ENCODE results near the gene PHTF2.
"Not testable (repeated sequence)": the region's sequence is repeated elsewhere in the genome, so short reads cannot be mapped to it uniquely, and the experiment has no call there.

PHTF2 gene

DNA sequence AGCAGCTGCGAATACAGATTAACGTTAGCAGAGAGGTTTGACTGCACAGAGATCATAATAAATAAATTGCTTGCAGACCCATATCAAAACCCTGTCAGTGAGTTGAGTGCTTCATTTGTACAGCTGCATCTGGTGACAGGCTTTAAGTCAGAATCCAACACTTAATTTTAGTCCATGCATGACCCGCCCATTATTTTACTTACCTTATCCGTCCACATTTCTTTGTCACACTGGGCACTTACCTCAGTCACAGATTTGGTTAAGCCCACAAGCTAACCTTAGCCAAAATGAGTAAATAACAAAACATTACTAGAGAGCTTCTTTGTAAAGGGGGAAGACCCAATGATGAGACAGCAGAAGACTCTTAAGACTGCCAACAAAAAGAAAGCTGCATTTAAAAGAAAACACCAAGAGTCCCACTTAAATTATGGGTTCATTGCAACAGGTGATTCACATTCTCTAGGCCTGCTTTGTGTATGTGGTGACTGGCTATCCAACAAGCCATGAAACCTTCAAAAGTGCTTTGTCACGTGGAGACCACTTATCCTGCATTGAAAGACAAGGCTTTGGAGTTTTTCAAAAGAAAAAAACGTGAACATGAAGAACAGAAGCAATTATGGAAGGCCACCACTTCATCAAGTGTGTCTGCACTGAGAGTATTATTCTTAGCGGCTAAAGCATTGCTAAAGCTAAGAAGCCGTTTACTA lies 32.2 kb downstream of the PHTF2 start:
- no peaks in the 10 kb centered on the region for H3K27me3 ChIP-seq (ENCODE audit: control insufficient read depth, insufficient read depth, low read length)
- H3K36me3 ChIP-seq (ENCODE audit: control insufficient read depth, insufficient read depth, low read length) = no peaks in the 10 kb centered on the region
- no peak overlapping the region for H3K9ac ChIP-seq (ENCODE audit: low read depth, low read length)
- no peaks in the 10 kb centered on the region for H3K9me3 ChIP-seq (ENCODE audit: control insufficient read depth, insufficient read depth, low read length)
- no peak overlapping the region for H3K4me3 ChIP-seq (ENCODE audit: low read depth, low read length)
- H3K4me1 ChIP-seq (ENCODE audit: control insufficient read depth, insufficient read depth, low read length) = peaks cover 10% of the 10 kb centered on the region
- H3K27ac ChIP-seq (ENCODE audit: low read depth, low read length) = no peak overlapping the region

DNA sequence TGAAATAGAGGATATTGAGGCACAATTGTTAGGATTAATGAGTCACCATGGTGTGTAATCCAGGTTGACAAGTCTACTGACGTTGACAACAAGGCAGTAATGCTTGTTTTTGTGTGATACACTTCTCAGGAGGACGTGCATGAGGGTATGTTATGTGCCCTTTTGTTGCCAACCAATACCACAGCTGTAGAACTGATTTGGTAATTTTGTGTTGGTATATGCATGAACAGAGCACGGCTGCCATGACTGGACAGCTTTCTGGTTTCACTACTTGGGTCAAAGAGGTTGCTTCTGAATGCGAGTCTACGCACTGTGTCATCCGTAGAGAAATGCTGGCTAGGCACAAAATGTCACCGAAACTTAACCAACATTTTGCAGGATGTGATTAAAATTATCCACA lies 32.9 kb downstream of the PHTF2 start:
- Histone ChIP-seq H3K4me1 (ENCODE audit: control insufficient read depth, insufficient read depth, low read length) (peaks cover 10% of the 10 kb centered on the region), H3K27ac (ENCODE audit: low read depth, low read length) (no peak overlapping the region), H3K9me3 (ENCODE audit: control insufficient read depth, insufficient read depth, low read length) (no peaks in the 10 kb centered on the region), H3K36me3 (ENCODE audit: control insufficient read depth, insufficient read depth, low read length) (no peaks in the 10 kb centered on the region), H3K4me3 (ENCODE audit: low read depth, low read length) (no peak overlapping the region), H3K9ac (ENCODE audit: low read depth, low read length) (no peak overlapping the region), H3K27me3 (ENCODE audit: control insufficient read depth, insufficient read depth, low read length) (no peaks in the 10 kb centered on the region)

DNA sequence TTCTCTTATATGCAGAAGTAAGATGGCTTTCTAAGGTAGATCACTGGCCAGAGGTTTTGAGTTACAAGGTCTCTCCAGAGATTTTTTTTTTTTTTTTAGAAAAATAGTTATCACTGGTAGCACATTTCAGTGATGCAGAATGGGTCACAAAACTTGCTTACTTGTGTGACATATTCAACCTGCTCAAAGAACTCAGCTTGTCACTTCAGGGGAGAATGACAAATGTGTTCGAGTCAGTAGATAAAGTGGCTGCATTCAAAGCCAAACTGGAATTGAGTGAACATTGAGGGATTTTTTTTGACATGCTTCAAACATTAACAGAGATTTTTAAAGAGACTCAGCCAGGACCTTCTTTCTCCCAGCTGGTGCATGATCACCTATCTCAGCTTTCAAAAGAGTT lies 33.4 kb downstream of the PHTF2 start:
- no peaks in the 10 kb centered on the region for H3K27me3 ChIP-seq (ENCODE audit: control insufficient read depth, insufficient read depth, low read length)
- no peak overlapping the region for H3K9ac ChIP-seq (ENCODE audit: low read depth, low read length)
- H3K27ac ChIP-seq (ENCODE audit: low read depth, low read length) = no peak overlapping the region
- H3K36me3 ChIP-seq (ENCODE audit: control insufficient read depth, insufficient read depth, low read length) = no peaks in the 10 kb centered on the region
- no peaks in the 10 kb centered on the region for H3K9me3 ChIP-seq (ENCODE audit: control insufficient read depth, insufficient read depth, low read length)
- peaks cover 10% of the 10 kb centered on the region for H3K4me1 ChIP-seq (ENCODE audit: control insufficient read depth, insufficient read depth, low read length)
- no peak overlapping the region for H3K4me3 ChIP-seq (ENCODE audit: low read depth, low read length)

DNA sequence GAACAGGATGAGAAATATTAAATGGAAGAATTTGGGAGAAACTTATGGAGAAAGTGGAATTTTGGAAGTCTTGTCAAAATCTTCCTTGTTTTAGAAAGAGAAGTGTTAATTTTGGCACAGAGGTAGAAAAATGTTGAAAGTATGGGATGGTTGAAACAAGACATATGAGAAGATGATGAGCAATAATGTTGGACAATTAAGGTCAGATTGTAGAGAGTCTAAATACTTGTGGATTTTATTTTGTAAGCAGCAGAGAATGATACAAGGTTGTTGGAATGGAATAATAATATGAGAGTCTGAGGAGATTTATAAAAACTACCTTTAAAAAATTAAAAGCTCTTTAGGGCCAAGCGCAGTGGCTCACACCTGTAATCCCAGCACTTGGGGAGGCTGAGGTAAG lies 34.6 kb downstream of the PHTF2 start:
- Histone ChIP-seq H3K4me3 (ENCODE audit: low read depth, low read length) (no peak overlapping the region), H3K27me3 (ENCODE audit: control insufficient read depth, insufficient read depth, low read length) (no peaks in the 10 kb centered on the region), H3K27ac (ENCODE audit: low read depth, low read length) (no peak overlapping the region), H3K4me1 (ENCODE audit: control insufficient read depth, insufficient read depth, low read length) (peaks cover 6% of the 10 kb centered on the region), H3K9ac (ENCODE audit: low read depth, low read length) (no peak overlapping the region), H3K9me3 (ENCODE audit: control insufficient read depth, insufficient read depth, low read length) (no peaks in the 10 kb centered on the region), H3K36me3 (ENCODE audit: control insufficient read depth, insufficient read depth, low read length) (no peaks in the 10 kb centered on the region)

DNA sequence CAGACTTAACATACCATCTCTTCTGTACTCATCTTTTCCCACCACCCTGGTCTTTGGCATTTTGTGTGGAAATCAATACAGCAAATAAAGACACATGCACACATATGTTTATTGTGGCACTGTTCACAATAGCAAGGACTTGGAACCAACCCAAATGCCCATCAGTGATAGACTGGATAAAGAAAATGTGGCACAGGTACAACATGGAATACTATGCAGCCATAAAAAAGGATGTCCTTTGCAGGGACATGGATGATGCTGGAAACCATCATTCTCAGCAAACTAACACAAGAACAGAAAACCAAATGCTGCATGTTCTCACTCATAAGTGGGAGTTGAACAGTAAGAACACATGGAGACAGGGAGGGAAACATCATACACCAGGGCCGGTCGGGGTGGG lies 37.9 kb downstream of the PHTF2 start:
- peaks cover 11% of the 10 kb centered on the region for H3K4me1 ChIP-seq (ENCODE audit: control insufficient read depth, insufficient read depth, low read length)
- H3K9ac ChIP-seq (ENCODE audit: low read depth, low read length); H3K27me3 ChIP-seq (ENCODE audit: control insufficient read depth, insufficient read depth, low read length); H3K27ac ChIP-seq (ENCODE audit: low read depth, low read length); H3K36me3 ChIP-seq (ENCODE audit: control insufficient read depth, insufficient read depth, low read length); H3K4me3 ChIP-seq (ENCODE audit: low read depth, low read length); H3K9me3 ChIP-seq (ENCODE audit: control insufficient read depth, insufficient read depth, low read length): not testable (repeated sequence)

DNA sequence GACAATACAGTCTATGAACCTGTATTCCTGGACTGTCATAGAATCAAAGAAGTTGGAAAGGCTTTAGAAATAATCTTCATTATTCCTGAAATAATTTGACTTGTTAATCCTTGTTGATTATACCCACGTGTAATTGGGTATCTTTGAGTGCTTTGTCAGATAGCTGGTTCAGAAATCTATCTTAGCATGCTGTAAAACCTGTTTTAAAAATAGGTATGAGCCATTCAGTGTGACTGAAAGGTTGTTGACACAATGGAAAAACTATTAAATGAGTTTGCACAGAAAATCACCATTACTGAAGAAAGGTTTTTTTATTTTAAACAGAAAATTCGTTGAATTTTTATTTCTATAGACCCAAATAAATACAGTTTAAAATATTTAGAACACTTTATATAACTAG lies 38.7 kb downstream of the PHTF2 start:
- Histone ChIP-seq H3K27me3 (ENCODE audit: control insufficient read depth, insufficient read depth, low read length) (no peaks in the 10 kb centered on the region), H3K27ac (ENCODE audit: low read depth, low read length) (no peak overlapping the region), H3K9ac (ENCODE audit: low read depth, low read length) (no peak overlapping the region), H3K9me3 (ENCODE audit: control insufficient read depth, insufficient read depth, low read length) (no peaks in the 10 kb centered on the region), H3K36me3 (ENCODE audit: control insufficient read depth, insufficient read depth, low read length) (no peaks in the 10 kb centered on the region), H3K4me1 (ENCODE audit: control insufficient read depth, insufficient read depth, low read length) (peaks cover 11% of the 10 kb centered on the region), H3K4me3 (ENCODE audit: low read depth, low read length) (no peak overlapping the region)

DNA sequence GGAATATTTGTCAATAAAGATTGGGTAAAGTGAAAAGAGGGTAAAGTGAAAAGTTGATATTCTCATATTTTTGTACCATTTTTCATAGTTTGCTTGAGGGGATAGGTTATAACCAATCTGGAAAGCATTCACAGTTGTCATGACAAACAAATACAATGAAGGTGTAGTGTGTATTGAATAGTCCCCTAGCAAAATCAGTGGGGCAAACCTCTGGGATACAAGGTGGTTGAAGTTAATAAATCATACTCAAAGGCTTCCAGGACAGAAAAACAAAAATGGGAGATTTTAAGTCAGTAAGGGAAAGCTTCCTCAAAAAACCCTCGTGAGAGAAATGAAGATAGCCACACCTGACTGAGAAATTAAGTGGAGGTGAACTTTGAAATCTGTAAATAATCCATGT lies 39.4 kb downstream of the PHTF2 start:
- H3K4me1 ChIP-seq (ENCODE audit: control insufficient read depth, insufficient read depth, low read length) = peaks cover 11% of the 10 kb centered on the region
- no peak overlapping the region for H3K4me3 ChIP-seq (ENCODE audit: low read depth, low read length)
- H3K27me3 ChIP-seq (ENCODE audit: control insufficient read depth, insufficient read depth, low read length) = no peaks in the 10 kb centered on the region
- H3K9ac ChIP-seq (ENCODE audit: low read depth, low read length) = no peak overlapping the region
- no peaks in the 10 kb centered on the region for H3K9me3 ChIP-seq (ENCODE audit: control insufficient read depth, insufficient read depth, low read length)
- no peaks in the 10 kb centered on the region for H3K36me3 ChIP-seq (ENCODE audit: control insufficient read depth, insufficient read depth, low read length)
- H3K27ac ChIP-seq (ENCODE audit: low read depth, low read length) = no peak overlapping the region

DNA sequence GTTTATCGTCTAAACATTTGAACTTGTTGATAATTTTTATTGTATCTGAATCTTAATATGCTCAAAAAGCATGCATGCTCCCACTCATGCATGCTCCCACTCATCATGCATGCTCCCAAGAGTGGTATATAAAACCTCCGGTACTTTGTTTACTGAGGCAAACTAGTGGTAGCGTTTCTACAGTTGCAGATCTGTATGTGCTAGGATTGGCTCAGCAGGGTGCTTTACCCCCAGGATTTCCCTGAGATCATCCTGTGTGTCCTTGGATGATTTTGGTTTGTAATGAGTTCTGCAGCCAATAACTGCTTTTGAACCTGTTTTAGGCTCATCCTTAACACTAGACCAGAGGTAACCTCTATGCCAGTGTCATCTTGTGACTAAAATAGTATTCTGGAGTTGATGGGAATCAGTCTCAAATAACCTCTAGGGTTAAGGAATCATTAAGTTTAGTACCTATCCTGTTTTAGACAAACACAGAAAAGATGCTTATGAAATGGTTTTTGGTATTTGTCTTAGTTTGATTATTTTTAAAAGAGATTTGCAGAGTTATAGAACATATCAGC lies 40.4 kb downstream of the PHTF2 start:
- peaks cover 11% of the 10 kb centered on the region for H3K4me1 ChIP-seq (ENCODE audit: control insufficient read depth, insufficient read depth, low read length)
- H3K27me3 ChIP-seq (ENCODE audit: control insufficient read depth, insufficient read depth, low read length) = no peaks in the 10 kb centered on the region
- H3K9ac ChIP-seq (ENCODE audit: low read depth, low read length) = no peak overlapping the region
- no peak overlapping the region for H3K27ac ChIP-seq (ENCODE audit: low read depth, low read length)
- H3K4me3 ChIP-seq (ENCODE audit: low read depth, low read length) = no peak overlapping the region
- no peaks in the 10 kb centered on the region for H3K9me3 ChIP-seq (ENCODE audit: control insufficient read depth, insufficient read depth, low read length)
- no peaks in the 10 kb centered on the region for H3K36me3 ChIP-seq (ENCODE audit: control insufficient read depth, insufficient read depth, low read length)

DNA sequence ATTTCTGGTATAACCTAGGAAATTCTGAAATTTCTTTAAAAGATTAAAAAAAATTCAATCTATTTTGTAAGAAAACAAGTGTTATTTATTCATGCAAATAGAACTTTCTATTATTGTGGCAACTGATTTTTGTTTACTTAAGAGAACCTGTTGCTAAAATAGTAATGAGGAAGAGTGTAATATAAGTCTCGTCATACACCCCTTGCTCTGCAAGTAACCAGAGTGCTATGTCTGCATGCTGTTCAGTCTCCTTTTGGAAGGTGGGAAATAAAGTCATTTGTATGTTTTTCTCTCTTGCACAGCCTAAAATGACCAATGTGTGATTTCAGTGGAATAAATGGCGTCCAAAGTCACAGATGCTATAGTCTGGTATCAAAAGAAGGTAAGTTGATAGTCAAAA lies 41.3 kb downstream of the PHTF2 start:
- Histone ChIP-seq H3K9ac (ENCODE audit: low read depth, low read length) (no peak overlapping the region), H3K36me3 (ENCODE audit: control insufficient read depth, insufficient read depth, low read length) (no peaks in the 10 kb centered on the region), H3K27me3 (ENCODE audit: control insufficient read depth, insufficient read depth, low read length) (no peaks in the 10 kb centered on the region), H3K4me3 (ENCODE audit: low read depth, low read length) (no peak overlapping the region), H3K9me3 (ENCODE audit: control insufficient read depth, insufficient read depth, low read length) (no peaks in the 10 kb centered on the region), H3K4me1 (ENCODE audit: control insufficient read depth, insufficient read depth, low read length) (peaks cover 6% of the 10 kb centered on the region), H3K27ac (ENCODE audit: low read depth, low read length) (no peak overlapping the region)

DNA sequence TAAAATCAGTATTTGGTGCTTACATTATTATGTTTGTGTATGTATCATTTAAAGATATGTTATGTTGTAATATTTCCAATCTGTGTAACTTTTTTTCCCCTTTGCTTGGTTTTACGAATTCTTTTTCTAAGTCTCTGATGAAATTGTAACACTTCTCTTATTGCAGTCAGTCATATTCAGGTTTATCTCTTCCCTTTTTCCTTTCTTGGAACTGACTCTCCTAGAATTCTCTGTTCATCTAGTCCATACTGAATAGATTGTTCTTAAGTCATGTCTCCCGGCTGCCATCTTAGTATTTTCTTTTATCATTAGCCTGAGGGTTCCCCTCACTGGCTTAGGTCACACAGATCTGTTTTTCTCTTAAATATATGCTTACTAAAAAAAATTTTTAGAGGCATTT lies 44.6 kb downstream of the PHTF2 start:
- Histone ChIP-seq H3K36me3 (ENCODE audit: control insufficient read depth, insufficient read depth, low read length) (no peaks in the 10 kb centered on the region), H3K27me3 (ENCODE audit: control insufficient read depth, insufficient read depth, low read length) (no peaks in the 10 kb centered on the region), H3K4me3 (ENCODE audit: low read depth, low read length) (no peak overlapping the region), H3K27ac (ENCODE audit: low read depth, low read length) (no peak overlapping the region), H3K9ac (ENCODE audit: low read depth, low read length) (no peak overlapping the region), H3K4me1 (ENCODE audit: control insufficient read depth, insufficient read depth, low read length) (peaks cover 6% of the 10 kb centered on the region), H3K9me3 (ENCODE audit: control insufficient read depth, insufficient read depth, low read length) (no peaks in the 10 kb centered on the region)

DNA sequence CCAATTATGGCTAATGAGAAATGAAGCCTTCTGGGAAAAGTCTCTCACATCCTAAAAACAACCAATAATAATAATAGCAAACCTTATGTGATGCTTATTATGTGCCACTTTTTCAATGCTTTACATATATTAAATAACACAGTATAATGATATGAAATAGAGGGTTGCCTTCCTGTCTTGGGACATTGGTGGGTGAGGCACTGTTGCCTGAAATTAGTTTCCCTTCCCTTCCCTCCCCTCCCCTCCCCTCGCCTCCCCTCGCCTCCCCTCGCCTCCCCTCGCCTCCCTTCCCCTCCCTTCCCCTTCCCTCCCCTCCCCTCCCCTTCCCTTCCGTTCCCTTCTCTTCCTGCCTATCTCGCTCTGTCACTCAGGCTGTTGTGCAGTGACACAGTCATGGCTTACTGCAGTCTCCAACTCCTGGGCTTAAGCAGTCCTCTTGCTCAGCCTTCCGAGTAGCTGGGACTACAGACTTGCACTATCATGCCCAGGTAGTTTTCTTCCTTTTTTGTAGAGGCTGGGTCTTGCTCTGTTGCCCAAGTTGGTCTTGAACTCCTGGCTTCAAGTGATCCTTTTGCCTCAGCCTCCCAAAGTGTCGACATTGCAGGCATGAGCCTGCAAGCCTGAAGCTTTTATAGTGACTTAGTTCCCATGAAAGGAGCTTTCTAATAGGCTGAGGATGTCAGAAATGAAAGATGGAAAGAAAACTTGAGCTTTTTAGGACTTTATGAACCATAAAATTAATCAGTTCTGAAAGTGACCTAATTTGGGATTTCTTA lies 47.9 kb downstream of the PHTF2 start:
- H3K27me3 ChIP-seq (ENCODE audit: control insufficient read depth, insufficient read depth, low read length) = no peaks in the 10 kb centered on the region
- H3K4me1 ChIP-seq (ENCODE audit: control insufficient read depth, insufficient read depth, low read length) = no peaks in the 10 kb centered on the region
- H3K4me3 ChIP-seq (ENCODE audit: low read depth, low read length) = no peak overlapping the region
- H3K9ac ChIP-seq (ENCODE audit: low read depth, low read length) = no peak overlapping the region
- H3K36me3 ChIP-seq (ENCODE audit: control insufficient read depth, insufficient read depth, low read length) = no peaks in the 10 kb centered on the region
- H3K9me3 ChIP-seq (ENCODE audit: control insufficient read depth, insufficient read depth, low read length) = no peaks in the 10 kb centered on the region
- H3K27ac ChIP-seq (ENCODE audit: low read depth, low read length) = no peak overlapping the region

All from HUES48 (cell line).